Panc1 (cell line): ENCODE data around the gene FZR1. TPM values are rescaled to one million over a fixed set of nuclear protein-coding genes. Genes with fewer than 3 reads are reported as not detected.

Experiments used
- ATAC-seq: fragments of 200-7000 bp; cut with Tn5 transposase; 2 replicates; pipeline ENCODE4 v1.9.1; 2020; ENCODE audit warnings: mild to moderate bottlenecking, moderate library complexity
- BruUV-seq: library from RNA; stranded (reverse); fragments of 400-500 nt; replicated peaks from 2 replicates; lab custom pipeline; 2021; lab: Mats Ljungman, UMichigan
- CTCF ChIA-PET: fragments of 300-600 bp; sonication (Branson Sonifier 250); formaldehyde crosslinking; loops from one replicate; lab custom pipeline; 2022; ENCODE audit warnings: antibody characterized with exemption; lab: Charles Lee
- POLR2A ChIA-PET: fragments of 300-600 bp; sonication (Branson Sonifier 250); formaldehyde crosslinking; loops from one replicate; lab custom pipeline; 2022; ENCODE audit warnings: antibody characterized with exemption; lab: Charles Lee
- DNase-seq: peaks from one replicate; pipeline ENCODE4 v3.0.0-alpha.2; 2010; ENCODE audit warnings: low read depth, low spot score
- H3K27ac ChIP-seq: 2 replicates; pipeline ENCODE4 v1.5.1; 2011; ENCODE audit warnings: mild to moderate bottlenecking, low read length, inconsistent platforms
- H3K27me3 ChIP-seq: fragments of 200-500 bp; sonication (Bioruptor generic); 2 replicates; pipeline ENCODE4 v1.6.0; 2014; ENCODE audit warnings: low read length, inconsistent platforms; ENCODE audit not compliant: control insufficient read depth, insufficient read depth
- H3K36me3 ChIP-seq: fragments of 200-500 bp; sonication (Bioruptor generic); 2 replicates; pipeline ENCODE4 v1.5.1; 2014; ENCODE audit warnings: inconsistent platforms, mild to moderate bottlenecking, low read length, moderate library complexity; ENCODE audit not compliant: control insufficient read depth, insufficient read depth
- H3K4me1 ChIP-seq: 2 replicates; pipeline ENCODE4 v1.5.1; 2011; ENCODE audit warnings: inconsistent platforms, mild to moderate bottlenecking, low read length, moderate library complexity; ENCODE audit not compliant: control insufficient read depth, insufficient read depth
- H3K4me3 ChIP-seq, 2 experiments: 2 replicates each; pipeline ENCODE4 v1.5.1; 2011 to 2012; ENCODE audit warnings: low read depth in 2 of 2, low read length in 2 of 2, mild to moderate bottlenecking in 2 of 2, inconsistent platforms in 1 of 2, moderate library complexity in 1 of 2
- H3K9me3 ChIP-seq: fragments of 200-500 bp; sonication (Bioruptor generic); 2 replicates; pipeline ENCODE4 v1.5.1; 2014; ENCODE audit warnings: low read depth, mild to moderate bottlenecking, inconsistent platforms, low read length, moderate library complexity; ENCODE audit not compliant: control insufficient read depth, insufficient read depth
- POLR2AphosphoS5 ChIP-seq: IDR thresholded peaks from 2 replicates; pipeline ENCODE4 v1.6.1; 2012; ENCODE audit warnings: mild to moderate bottlenecking, low read depth, low read length, moderate library complexity
- SIN3A ChIP-seq: IDR thresholded peaks from 2 replicates; pipeline ENCODE4 v1.6.1; 2012; ENCODE audit warnings: low read depth, mild to moderate bottlenecking, low read length, moderate library complexity, borderline replicate concordance; ENCODE audit not compliant: insufficient read depth
- TCF7L2 ChIP-seq: IDR thresholded peaks from 2 replicates; pipeline ENCODE4 v1.6.1; 2011; ENCODE audit warnings: mild to moderate bottlenecking, low read depth, low read length, inconsistent platforms
- in situ Hi-C: cut with HindIII; loops from 2 replicates; pipeline ENCODE4 v1.10.0; 2016; ENCODE audit warnings: low sequenced_read_pairs, low pct_unique_long_range_greater_than_20kb
- intact Hi-C: fragments of 100-400 bp; cut with micrococcal nuclease; formaldehyde crosslinking; loops from one replicate; pipeline ENCODE4 v1.10.0; 2022; ENCODE audit not compliant: unreplicated experiment
- total RNA-seq: library from RNA; stranded (reverse); gene quantifications from one replicate; pipeline ENCODE4 v1.2.1, GENCODE V29; 2021; ENCODE audit not compliant: unreplicated experiment
- TF ChIP-seq, protein P1 (sequence below): fragments of 450-650 bp; IDR thresholded peaks from 2 replicates; pipeline ENCODE4 v1.5.1; 2017; ENCODE audit warnings: mild to moderate bottlenecking
- TF ChIP-seq, protein P2 (sequence below), 2 experiments: IDR thresholded peaks; 2 replicates each; pipeline ENCODE4 v1.6.1; 2011 to 2012; ENCODE audit warnings: low read depth in 2 of 2, control low read depth in 1 of 2, low read length in 1 of 2, mild to moderate bottlenecking in 1 of 2, moderate library complexity in 1 of 2; ENCODE audit not compliant: insufficient read depth in 1 of 2

The FZR1 gene
- total RNA-seq, 1 experiment from 2014 or later, result 48.7 TPM

DNA sequence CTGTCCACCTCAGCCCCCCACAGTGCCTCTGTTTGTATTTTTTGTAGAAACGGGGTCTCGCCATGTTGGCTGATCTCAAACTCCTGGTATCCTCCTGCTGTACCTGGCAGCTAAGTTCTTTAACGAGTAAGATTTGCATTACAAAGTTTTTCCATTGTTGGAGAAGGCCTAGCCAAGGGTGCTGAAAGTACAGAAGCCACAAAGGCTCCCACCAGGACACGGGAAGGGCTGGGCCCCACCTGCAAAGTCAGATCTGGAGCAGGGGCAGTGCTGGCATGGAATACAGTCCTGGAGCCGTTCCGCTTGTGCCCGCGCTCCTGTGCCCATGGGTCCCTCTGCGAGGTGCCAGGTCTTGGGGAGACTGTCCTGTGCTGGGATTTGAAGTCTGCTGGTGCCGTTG lies 12.1 kb downstream of the FZR1 start:
- ChIA-PET CTCF (interaction anchor here (0.7 kb wide), 1 partner anchor 1244 kb away, joined by 5 read pairs; no protein-coding TSS in a partner anchor), POLR2A (interaction anchor here (0.7 kb wide), 1 partner anchor 145 kb away, joined by 8 read pairs; no protein-coding TSS in a partner anchor)
- ATAC-seq (no peak), DNase-seq (no peak)
- Histone ChIP-seq H3K4me3 (no peak overlapping the region), H3K4me1 (no peaks in the 10 kb centered on the region; the same call in none of the 2 replicates), H3K9me3 (no peaks in the 10 kb centered on the region), H3K27ac (no peak overlapping the region), H3K27me3 (no peaks in the 10 kb centered on the region), H3K36me3 (no peaks in the 10 kb centered on the region)
- in situ Hi-C loops (no loop called here), intact Hi-C loops (no loop called here)
- TF ChIP-seq SIN3A, result no peak
- no peak for TF ChIP-seq TCF7L2
- BruUV-seq, result no TSS peak

DNA sequence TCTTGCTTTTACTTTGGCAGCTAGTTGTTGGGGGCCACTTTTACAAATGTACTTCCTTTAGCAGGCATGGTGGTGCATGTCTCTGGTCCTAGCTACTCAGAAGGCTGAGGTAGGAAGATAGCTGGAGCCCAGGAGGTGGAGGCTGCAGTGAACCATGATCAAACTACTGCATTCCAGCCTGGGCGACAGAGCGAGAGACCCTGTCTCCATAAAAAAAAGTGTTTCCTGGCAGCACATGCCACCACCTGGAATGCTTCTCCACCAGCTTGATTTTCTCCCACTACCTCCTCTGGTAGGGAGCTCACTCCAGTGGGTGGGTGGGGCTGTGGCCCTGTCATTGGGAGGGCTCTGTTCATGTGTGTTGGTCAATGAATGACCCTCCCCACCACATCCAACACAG lies 12.5 kb downstream of the FZR1 start:
- intact Hi-C loops (no loop called here), in situ Hi-C loops (no loop called here)
- ChIA-PET POLR2A (interaction anchor here (0.6 kb wide), 1 partner anchor 19 kb away, joined by 18 read pairs; no protein-coding TSS in a partner anchor), CTCF (interaction anchor here (0.7 kb wide), 1 partner anchor 1244 kb away, joined by 5 read pairs; no protein-coding TSS in a partner anchor)
- H3K9me3 ChIP-seq, result no peaks in the 10 kb centered on the region
- TF ChIP-seq POLR2AphosphoS5 (no peak), TCF7L2 (no peak)
- no peaks in the 10 kb centered on the region; the same call in none of the 2 replicates for H3K4me1 ChIP-seq
- no peak overlapping the region for H3K27ac ChIP-seq
- H3K36me3 ChIP-seq, result no peaks in the 10 kb centered on the region
- DNase-seq (no peak), ATAC-seq (no peak)
- H3K4me3 ChIP-seq, result no peak overlapping the region
- BruUV-seq, result no TSS peak
- H3K27me3 ChIP-seq, result no peaks in the 10 kb centered on the region

DNA sequence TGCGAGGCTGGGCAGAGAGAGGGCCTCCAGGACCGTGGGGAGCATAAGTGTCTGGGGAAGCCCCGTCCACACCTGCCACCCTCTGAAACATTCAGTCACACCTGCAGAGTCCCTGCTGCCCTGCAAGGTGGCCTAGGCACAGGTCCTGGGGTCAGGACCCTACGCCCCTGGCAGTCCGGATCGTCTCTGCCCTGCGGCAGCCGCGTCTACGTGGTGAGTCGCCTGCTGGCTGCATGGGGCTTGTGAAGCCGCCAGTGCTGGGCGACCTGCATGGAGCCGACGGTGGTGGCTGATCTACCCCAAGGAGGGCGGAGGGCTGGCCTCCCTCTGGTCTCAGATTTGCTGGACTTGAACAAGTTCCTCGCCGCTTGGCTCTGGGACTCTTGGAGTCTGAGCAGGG lies 13.0 kb downstream of the FZR1 start:
- DNase-seq (no peak), ATAC-seq (no peak)
- intact Hi-C loops, result no loop called here
- in situ Hi-C loops, result no loop called here
- Histone ChIP-seq H3K4me3 (no peak overlapping the region), H3K27me3 (no peaks in the 10 kb centered on the region), H3K9me3 (no peaks in the 10 kb centered on the region), H3K27ac (no peak overlapping the region), H3K36me3 (no peaks in the 10 kb centered on the region), H3K4me1 (no peaks in the 10 kb centered on the region; the same call in none of the 2 replicates)
- ChIA-PET CTCF (interaction anchor here (0.7 kb wide), 1 partner anchor 1244 kb away, joined by 5 read pairs; no protein-coding TSS in a partner anchor), POLR2A (interaction anchor here (0.6 kb wide), 1 partner anchor 20 kb away, joined by 18 read pairs; no protein-coding TSS in a partner anchor)
- TF ChIP-seq, protein P1, sequence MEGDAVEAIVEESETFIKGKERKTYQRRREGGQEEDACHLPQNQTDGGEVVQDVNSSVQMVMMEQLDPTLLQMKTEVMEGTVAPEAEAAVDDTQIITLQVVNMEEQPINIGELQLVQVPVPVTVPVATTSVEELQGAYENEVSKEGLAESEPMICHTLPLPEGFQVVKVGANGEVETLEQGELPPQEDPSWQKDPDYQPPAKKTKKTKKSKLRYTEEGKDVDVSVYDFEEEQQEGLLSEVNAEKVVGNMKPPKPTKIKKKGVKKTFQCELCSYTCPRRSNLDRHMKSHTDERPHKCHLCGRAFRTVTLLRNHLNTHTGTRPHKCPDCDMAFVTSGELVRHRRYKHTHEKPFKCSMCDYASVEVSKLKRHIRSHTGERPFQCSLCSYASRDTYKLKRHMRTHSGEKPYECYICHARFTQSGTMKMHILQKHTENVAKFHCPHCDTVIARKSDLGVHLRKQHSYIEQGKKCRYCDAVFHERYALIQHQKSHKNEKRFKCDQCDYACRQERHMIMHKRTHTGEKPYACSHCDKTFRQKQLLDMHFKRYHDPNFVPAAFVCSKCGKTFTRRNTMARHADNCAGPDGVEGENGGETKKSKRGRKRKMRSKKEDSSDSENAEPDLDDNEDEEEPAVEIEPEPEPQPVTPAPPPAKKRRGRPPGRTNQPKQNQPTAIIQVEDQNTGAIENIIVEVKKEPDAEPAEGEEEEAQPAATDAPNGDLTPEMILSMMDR, result no peak
- no peak for TF ChIP-seq TCF7L2
- TF ChIP-seq, protein P2, sequence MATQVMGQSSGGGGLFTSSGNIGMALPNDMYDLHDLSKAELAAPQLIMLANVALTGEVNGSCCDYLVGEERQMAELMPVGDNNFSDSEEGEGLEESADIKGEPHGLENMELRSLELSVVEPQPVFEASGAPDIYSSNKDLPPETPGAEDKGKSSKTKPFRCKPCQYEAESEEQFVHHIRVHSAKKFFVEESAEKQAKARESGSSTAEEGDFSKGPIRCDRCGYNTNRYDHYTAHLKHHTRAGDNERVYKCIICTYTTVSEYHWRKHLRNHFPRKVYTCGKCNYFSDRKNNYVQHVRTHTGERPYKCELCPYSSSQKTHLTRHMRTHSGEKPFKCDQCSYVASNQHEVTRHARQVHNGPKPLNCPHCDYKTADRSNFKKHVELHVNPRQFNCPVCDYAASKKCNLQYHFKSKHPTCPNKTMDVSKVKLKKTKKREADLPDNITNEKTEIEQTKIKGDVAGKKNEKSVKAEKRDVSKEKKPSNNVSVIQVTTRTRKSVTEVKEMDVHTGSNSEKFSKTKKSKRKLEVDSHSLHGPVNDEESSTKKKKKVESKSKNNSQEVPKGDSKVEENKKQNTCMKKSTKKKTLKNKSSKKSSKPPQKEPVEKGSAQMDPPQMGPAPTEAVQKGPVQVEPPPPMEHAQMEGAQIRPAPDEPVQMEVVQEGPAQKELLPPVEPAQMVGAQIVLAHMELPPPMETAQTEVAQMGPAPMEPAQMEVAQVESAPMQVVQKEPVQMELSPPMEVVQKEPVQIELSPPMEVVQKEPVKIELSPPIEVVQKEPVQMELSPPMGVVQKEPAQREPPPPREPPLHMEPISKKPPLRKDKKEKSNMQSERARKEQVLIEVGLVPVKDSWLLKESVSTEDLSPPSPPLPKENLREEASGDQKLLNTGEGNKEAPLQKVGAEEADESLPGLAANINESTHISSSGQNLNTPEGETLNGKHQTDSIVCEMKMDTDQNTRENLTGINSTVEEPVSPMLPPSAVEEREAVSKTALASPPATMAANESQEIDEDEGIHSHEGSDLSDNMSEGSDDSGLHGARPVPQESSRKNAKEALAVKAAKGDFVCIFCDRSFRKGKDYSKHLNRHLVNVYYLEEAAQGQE (IDR thresholded peaks at IDR 0.05; ENCODE audit: insufficient read depth in 1 of 2, low read depth in 2 of 2, low read length in 1 of 2), result no peak
- no peak for TF ChIP-seq POLR2AphosphoS5
- no peak for TF ChIP-seq SIN3A
- no TSS peak for BruUV-seq
